Activated CD4-positive, alpha-beta memory T cell treated with anti-CD3 and anti-CD28 coated beads, Interleukin-2, amount 10 ng/mL, durations not matched to agents 7 days and 5 days (primary cell): ENCODE results near the gene EPOP. TPM values are rescaled to one million over a fixed set of nuclear protein-coding genes. Genes with fewer than 3 reads are reported as not detected.
A peak's percentile ranks its signal among the peaks of the same experiment; 100 is the strongest.

ENCODE experiments used
- CTCF ChIA-PET: fragments of 350-600 bp; sonication (Branson Sonifier 250); formaldehyde crosslinking; loops from one replicate; lab custom pipeline; 2021; ENCODE audit warnings: antibody characterized with exemption, inconsistent platforms; lab: Charles Lee
- POLR2A ChIA-PET: fragments of 350-600 bp; sonication (Branson Sonifier 250); formaldehyde crosslinking; loops from one replicate; lab custom pipeline; 2021; ENCODE audit warnings: antibody characterized with exemption; lab: Charles Lee
- DNase-seq: peaks from one replicate; pipeline ENCODE4 v3.0.0-alpha.2; 2020
- H3K27ac Mint-ChIP-seq: one replicate; pipeline ENCODE4 v1.8.0; 2021; ENCODE audit warnings: mild to moderate bottlenecking, mixed read lengths
- H3K27me3 Mint-ChIP-seq: one replicate; pipeline ENCODE4 v1.8.0; 2021; ENCODE audit warnings: mixed read lengths
- H3K36me3 Mint-ChIP-seq: one replicate; pipeline ENCODE4 v1.8.0; 2021; ENCODE audit warnings: low read depth, mixed read lengths
- H3K4me1 Mint-ChIP-seq: one replicate; pipeline ENCODE4 v1.8.0; 2021; ENCODE audit warnings: mixed read lengths
- H3K4me3 Mint-ChIP-seq: one replicate; pipeline ENCODE4 v1.8.0; 2021; ENCODE audit warnings: mild to moderate bottlenecking, mixed read lengths
- H3K9me3 Mint-ChIP-seq: one replicate; pipeline ENCODE4 v1.8.0; 2021; ENCODE audit warnings: mixed read lengths
- total RNA-seq, 2 experiments: library from RNA; stranded (reverse); gene quantifications; one replicate each; pipeline ENCODE4 v1.2.3, GENCODE V29; 2021

Gene EPOP
- total RNA-seq, 2 experiments from 2014 or later: 10.2 to 10.3 TPM

- H3K27me3 Mint-ChIP-seq: peaks cover 11% of the 10 kb centered on the region
- no peak for DNase-seq
- H3K27ac Mint-ChIP-seq: no peak overlapping the region
- CTCF ChIA-PET: interaction anchor here (1.1 to 1.6 kb wide), 2 partner anchors 14 to 28 kb away, joined by 3 read pairs; no protein-coding TSS in a partner anchor
- H3K9me3 Mint-ChIP-seq: no peaks in the 10 kb centered on the region
- H3K4me1 Mint-ChIP-seq: no peaks in the 10 kb centered on the region
- no peak overlapping the region for H3K4me3 Mint-ChIP-seq
- H3K36me3 Mint-ChIP-seq: no peaks in the 10 kb centered on the region
- POLR2A ChIA-PET: interaction anchor here (1.2 kb wide), 1 partner anchor 14 kb away, joined by 3 read pairs; no protein-coding TSS in a partner anchor
Observed at GRCh38 chr17:38690386-38690785, 15.6 kb upstream of the EPOP start.

- peaks cover 14% of the 10 kb centered on the region for H3K27me3 Mint-ChIP-seq
- no peaks in the 10 kb centered on the region for H3K36me3 Mint-ChIP-seq
- H3K4me3 Mint-ChIP-seq: no peak overlapping the region
- CTCF ChIA-PET: interaction anchor here (0.7 to 1.4 kb wide), 7 partner anchors 18 to 211 kb away, joined by 3 to 4 read pairs (median 3); partner anchors contain the start of gene MLLT6
- no peaks in the 10 kb centered on the region for H3K9me3 Mint-ChIP-seq
- H3K27ac Mint-ChIP-seq: no peak overlapping the region
- H3K4me1 Mint-ChIP-seq: no peaks in the 10 kb centered on the region
- no peak for DNase-seq
- POLR2A ChIA-PET: interaction anchor here (1.5 to 2.0 kb wide), 2 partner anchors 8 to 17 kb away, joined by 3 to 6 read pairs; partner anchors contain the start of gene MLLT6
Observed at GRCh38 chr17:38687286-38687685, 12.5 kb upstream of the EPOP start.

- POLR2A ChIA-PET: no interaction called here
- H3K4me3 Mint-ChIP-seq: no peak overlapping the region
Observed at GRCh38 chr17:38685491-38685890, 10.7 kb upstream of the EPOP start.

GRCh38 chr17:38681096-38681495 lies 6.3 kb upstream of the EPOP start:
- Mint-ChIP-seq H3K4me3 (no peak overlapping the region), H3K9me3 (no peaks in the 10 kb centered on the region), H3K27ac (no peak overlapping the region), H3K36me3 (no peaks in the 10 kb centered on the region), H3K27me3 (peaks cover 5% of the 10 kb centered on the region), H3K4me1 (peaks cover 13% of the 10 kb centered on the region)
- ChIA-PET POLR2A (interaction anchor here (1.7 kb wide), 1 partner anchor 24 kb away, joined by 8 read pairs; the partner anchor contains the start of gene MLLT6), CTCF (interaction anchor here (0.7 to 1.9 kb wide), 7 partner anchors 11 to 563 kb away, joined by 3 to 12 read pairs (median 3); no protein-coding TSS in a partner anchor)
- DNase-seq: no peak

More at GRCh38 chr17:38685491-38685890, 10.7 kb upstream of the EPOP start:
- H3K36me3 Mint-ChIP-seq: no peaks in the 10 kb centered on the region
- H3K4me1 Mint-ChIP-seq: no peaks in the 10 kb centered on the region
- no peak overlapping the region for H3K27ac Mint-ChIP-seq
- peaks cover 9% of the 10 kb centered on the region for H3K27me3 Mint-ChIP-seq
- DNase-seq: no peak
- no peaks in the 10 kb centered on the region for H3K9me3 Mint-ChIP-seq
- CTCF ChIA-PET: no interaction called here

- H3K36me3 Mint-ChIP-seq: no peaks in the 10 kb centered on the region
- H3K27me3 Mint-ChIP-seq: peaks cover 3% of the 10 kb centered on the region
- H3K9me3 Mint-ChIP-seq: no peaks in the 10 kb centered on the region
- ChIA-PET CTCF (interaction anchor here (0.8 to 5.5 kb wide), 13 partner anchors 9 to 119 kb away, joined by 3 to 86 read pairs (median 7); partner anchors contain the start of gene CISD3), POLR2A (interaction anchor here (1.0 to 5.5 kb wide), 5 partner anchors 18 to 74 kb away, joined by 3 to 52 read pairs (median 15); partner anchors contain the start of genes CISD3, MLLT6 and PSMB3)
- H3K4me1 Mint-ChIP-seq: peaks cover 30% of the 10 kb centered on the region
- no peak overlapping the region for H3K27ac Mint-ChIP-seq
- no peak for DNase-seq
- no peak overlapping the region for H3K4me3 Mint-ChIP-seq
Observed at GRCh38 chr17:38677819-38678218, 3.1 kb upstream of the EPOP start.

- Mint-ChIP-seq H3K4me3 (no peak overlapping the region), H3K4me1 (peaks cover 38% of the 10 kb centered on the region), H3K27me3 (peaks cover 9% of the 10 kb centered on the region), H3K36me3 (no peaks in the 10 kb centered on the region), H3K27ac (no peak overlapping the region), H3K9me3 (no peaks in the 10 kb centered on the region)
- DNase-seq: peak; percentile 86
- ChIA-PET POLR2A (interaction anchor here (1.0 to 5.5 kb wide), 10 partner anchors 19 to 75 kb away, joined by 3 to 52 read pairs (median 8); partner anchors contain the start of genes CISD3, MLLT6 and PSMB3), CTCF (interaction anchor here (0.8 to 5.5 kb wide), 18 partner anchors 8 to 331 kb away, joined by 3 to 86 read pairs (median 6); partner anchors contain the start of gene CISD3)
Observed at GRCh38 chr17:38676706-38677504, 2.1 kb upstream of the EPOP start.

- peaks cover 44% of the 10 kb centered on the region for H3K4me1 Mint-ChIP-seq
- H3K36me3 Mint-ChIP-seq: no peaks in the 10 kb centered on the region
- POLR2A ChIA-PET: interaction anchor here (0.5 to 5.5 kb wide), 7 partner anchors 28 to 115 kb away, joined by 3 to 52 read pairs (median 11); partner anchors contain the start of genes CISD3 and MLLT6
- peak; percentile 40 for DNase-seq
- H3K4me3 Mint-ChIP-seq: peak overlapping the region; percentile 4
- no peaks in the 10 kb centered on the region for H3K9me3 Mint-ChIP-seq
- CTCF ChIA-PET: interaction anchor here (1.2 to 5.5 kb wide), 4 partner anchors 32 to 116 kb away, joined by 3 to 86 read pairs (median 14); no protein-coding TSS in a partner anchor
- no peak overlapping the region for H3K27ac Mint-ChIP-seq
- H3K27me3 Mint-ChIP-seq: peaks cover 35% of the 10 kb centered on the region
Observed at GRCh38 chr17:38674014-38674748, 576 bp downstream of the EPOP start.

- POLR2A ChIA-PET: interaction anchor here (1.1 to 5.5 kb wide), 4 partner anchors 29 to 115 kb away, joined by 3 to 52 read pairs (median 7); partner anchors contain the start of gene CISD3
- CTCF ChIA-PET: interaction anchor here (5.5 to 11.6 kb wide), 2 partner anchors 62 to 114 kb away, joined by 86 to 217 read pairs; no protein-coding TSS in a partner anchor
- H3K4me1 Mint-ChIP-seq: peaks cover 44% of the 10 kb centered on the region
Observed at GRCh38 chr17:38673707-38674013, 1.1 kb downstream of the EPOP start.

GRCh38 chr17:38672788-38673706 lies 1.7 kb downstream of the EPOP start:
- H3K27me3 Mint-ChIP-seq: peaks cover 46% of the 10 kb centered on the region
- H3K9me3 Mint-ChIP-seq: no peaks in the 10 kb centered on the region
- DNase-seq: no peak
- ChIA-PET POLR2A (interaction anchor here (1.1 to 5.5 kb wide), 3 partner anchors 45 to 114 kb away, joined by 3 to 52 read pairs (median 11); partner anchors contain the start of gene CISD3), CTCF (interaction anchor here (5.5 to 11.6 kb wide), 2 partner anchors 63 to 114 kb away, joined by 86 to 217 read pairs; no protein-coding TSS in a partner anchor)
- peaks cover 43% of the 10 kb centered on the region for H3K4me1 Mint-ChIP-seq
- H3K27ac Mint-ChIP-seq: no peak overlapping the region
- peak overlapping the region; percentile 46 for H3K4me3 Mint-ChIP-seq
- H3K36me3 Mint-ChIP-seq: no peaks in the 10 kb centered on the region

More at GRCh38 chr17:38673707-38674013, 1.1 kb downstream of the EPOP start:
- Mint-ChIP-seq H3K27me3 (peaks cover 40% of the 10 kb centered on the region), H3K4me3 (peak overlapping the region; percentile 46), H3K36me3 (no peaks in the 10 kb centered on the region), H3K9me3 (no peaks in the 10 kb centered on the region), H3K27ac (no peak overlapping the region)
- no peak for DNase-seq

- no peaks in the 10 kb centered on the region for H3K9me3 Mint-ChIP-seq
- H3K4me3 Mint-ChIP-seq: peak overlapping the region; percentile 44
- DNase-seq: no peak
- ChIA-PET CTCF (interaction anchor here (11.6 kb wide), 1 partner anchor 113 kb away, joined by 217 read pairs; no protein-coding TSS in a partner anchor), POLR2A (interaction anchor here (1.1 kb wide), 1 partner anchor 114 kb away, joined by 3 read pairs; no protein-coding TSS in a partner anchor)
- H3K27me3 Mint-ChIP-seq: peaks cover 54% of the 10 kb centered on the region
- H3K27ac Mint-ChIP-seq: no peak overlapping the region
- H3K36me3 Mint-ChIP-seq: no peaks in the 10 kb centered on the region
- H3K4me1 Mint-ChIP-seq: peaks cover 41% of the 10 kb centered on the region
Observed at GRCh38 chr17:38671939-38672720, 2.6 kb downstream of the EPOP start.
